Measurements from ENCODE around the gene SH3TC2.

DNA sequence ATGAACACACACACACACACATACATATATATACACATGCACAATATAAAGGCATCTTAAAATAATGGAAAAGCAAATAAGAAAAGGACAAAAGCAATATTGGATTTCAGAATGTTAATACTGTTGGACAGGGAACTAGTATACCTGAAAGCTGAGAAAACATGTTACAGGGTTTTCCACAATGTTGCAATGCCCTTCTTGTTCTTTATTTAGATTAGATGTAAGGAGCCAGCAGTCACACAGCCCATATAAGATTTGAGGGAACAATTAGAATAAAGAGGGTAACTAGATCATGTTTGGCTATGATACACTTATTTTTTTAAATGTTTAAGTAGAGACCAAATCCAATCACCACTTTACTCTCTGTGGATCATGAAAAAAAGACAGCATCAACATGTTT, 61.7 kb downstream of the SH3TC2 start:
- TF ChIP-seq, protein P1, sequence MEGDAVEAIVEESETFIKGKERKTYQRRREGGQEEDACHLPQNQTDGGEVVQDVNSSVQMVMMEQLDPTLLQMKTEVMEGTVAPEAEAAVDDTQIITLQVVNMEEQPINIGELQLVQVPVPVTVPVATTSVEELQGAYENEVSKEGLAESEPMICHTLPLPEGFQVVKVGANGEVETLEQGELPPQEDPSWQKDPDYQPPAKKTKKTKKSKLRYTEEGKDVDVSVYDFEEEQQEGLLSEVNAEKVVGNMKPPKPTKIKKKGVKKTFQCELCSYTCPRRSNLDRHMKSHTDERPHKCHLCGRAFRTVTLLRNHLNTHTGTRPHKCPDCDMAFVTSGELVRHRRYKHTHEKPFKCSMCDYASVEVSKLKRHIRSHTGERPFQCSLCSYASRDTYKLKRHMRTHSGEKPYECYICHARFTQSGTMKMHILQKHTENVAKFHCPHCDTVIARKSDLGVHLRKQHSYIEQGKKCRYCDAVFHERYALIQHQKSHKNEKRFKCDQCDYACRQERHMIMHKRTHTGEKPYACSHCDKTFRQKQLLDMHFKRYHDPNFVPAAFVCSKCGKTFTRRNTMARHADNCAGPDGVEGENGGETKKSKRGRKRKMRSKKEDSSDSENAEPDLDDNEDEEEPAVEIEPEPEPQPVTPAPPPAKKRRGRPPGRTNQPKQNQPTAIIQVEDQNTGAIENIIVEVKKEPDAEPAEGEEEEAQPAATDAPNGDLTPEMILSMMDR (IDR thresholded peaks at IDR 0.05), result no peak
- no peak for TF ChIP-seq POLR2A (IDR thresholded peaks at IDR 0.05)
